BLaER1 treated with 17β-estradiol and CSF1 and Interleukin-3, amounts not matched to agents 10 nM and 100 nM (cell line): ENCODE data around the gene FGFR2.
A peak's percentile ranks its signal among the peaks of the same experiment; 100 is the strongest.

Experiments used
- H3K27ac ChIP-seq, 11 experiments: shearing (Covaris generic); formaldehyde crosslinking; 2 replicates each; pipeline ENCODE4 v1.8.1; 2022
- H3K27me3 ChIP-seq, 11 experiments: shearing (Covaris generic); formaldehyde crosslinking; 2 replicates each; pipeline ENCODE4 v1.8.1; 2022
- H3K36me3 ChIP-seq, 11 experiments: shearing (Covaris generic); formaldehyde crosslinking; 2 replicates each; pipeline ENCODE4 v1.8.1; 2022
- H3K4me1 ChIP-seq, 10 experiments: shearing (Covaris generic); formaldehyde crosslinking; 2 replicates each; pipeline ENCODE4 v1.8.1; 2022
- H3K4me2 ChIP-seq, 11 experiments: shearing (Covaris generic); formaldehyde crosslinking; 2 replicates each; pipeline ENCODE4 v1.8.1; 2022
- H3K4me3 ChIP-seq, 10 experiments: shearing (Covaris generic); formaldehyde crosslinking; 2 replicates each; pipeline ENCODE4 v1.8.1; 2022
- H3K9ac ChIP-seq, 11 experiments: shearing (Covaris generic); formaldehyde crosslinking; 2 replicates each; pipeline ENCODE4 v1.8.1; 2022
- H3K9me3 ChIP-seq, 11 experiments: shearing (Covaris generic); formaldehyde crosslinking; replicated peaks in 1 of 11; 2 replicates each; pipeline ENCODE4 v1.8.1; 2022
- H4K20me1 ChIP-seq, 11 experiments: shearing (Covaris generic); formaldehyde crosslinking; 2 replicates each; pipeline ENCODE4 v1.8.1; 2022
- Cebpa-rat ChIP-seq, 11 experiments: shearing (Covaris generic); IDR thresholded peaks; 2 replicates each; pipeline ENCODE4 v1.8.1; 2022

Gene FGFR2

DNA sequence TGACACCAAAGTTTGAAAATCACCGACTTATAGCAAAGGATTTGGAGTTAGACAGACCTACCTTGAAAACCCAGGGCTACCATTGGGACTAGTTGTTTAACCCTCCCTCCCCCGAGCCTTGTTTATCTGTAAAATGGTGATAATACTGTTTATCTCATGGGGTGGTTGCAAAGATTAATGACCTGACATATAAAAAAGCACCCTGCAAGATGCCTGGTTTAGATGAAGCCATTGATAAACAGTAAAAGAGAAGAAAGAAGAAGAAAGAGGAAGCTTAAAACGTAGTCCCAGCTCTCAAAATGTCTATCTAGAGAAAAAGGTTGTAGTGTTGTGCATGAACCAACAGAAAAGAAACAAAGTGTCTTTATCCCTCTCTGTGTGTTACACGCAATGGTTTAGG, 145.7 kb downstream of the FGFR2 start:
- Histone ChIP-seq H3K4me3 (no peak overlapping the region), H3K4me2 (no peak overlapping the region), H3K9me3 (no peaks in the 10 kb centered on the region), H3K9ac (no peak overlapping the region), H3K4me1 (peaks cover 0 to 7% (median 0%) of the 10 kb centered on the region in 10 experiments; a peak in 2 of 20 replicates), H3K36me3 (no peaks in the 10 kb centered on the region), H4K20me1 (no peaks in the 10 kb centered on the region; a peak in 1 of 22 replicates), H3K27ac (no peak overlapping the region), H3K27me3 (no peaks in the 10 kb centered on the region)
- no peak for TF ChIP-seq Cebpa-rat (IDR thresholded peaks at IDR 0.05)

- no peak overlapping the region for H3K4me2 ChIP-seq
- no peak overlapping the region for H3K27ac ChIP-seq
- no peak overlapping the region for H3K4me3 ChIP-seq
- no peaks in the 10 kb centered on the region for H4K20me1 ChIP-seq
- no peak for TF ChIP-seq Cebpa-rat (IDR thresholded peaks at IDR 0.05)
- peaks cover 0 to 7% (median 0%) of the 10 kb centered on the region in 10 experiments; a peak in 2 of 20 replicates for H3K4me1 ChIP-seq
- no peak overlapping the region for H3K9ac ChIP-seq
- no peaks in the 10 kb centered on the region for H3K36me3 ChIP-seq
- no peaks in the 10 kb centered on the region for H3K27me3 ChIP-seq
- H3K9me3 ChIP-seq: no peaks in the 10 kb centered on the region
Measured at GRCh38 chr10:121450247-121450646, 148.0 kb downstream of the FGFR2 start.

GRCh38 chr10:121449482-121449924, 148.7 kb downstream of the FGFR2 start:
- no peak overlapping the region for H3K4me3 ChIP-seq
- H3K27ac ChIP-seq: no peak overlapping the region
- H3K27me3 ChIP-seq: no peaks in the 10 kb centered on the region
- H4K20me1 ChIP-seq: no peaks in the 10 kb centered on the region
- no peaks in the 10 kb centered on the region for H3K36me3 ChIP-seq
- H3K4me1 ChIP-seq: peaks cover 0 to 7% (median 0%) of the 10 kb centered on the region in 10 experiments; a peak in 2 of 20 replicates
- TF ChIP-seq Cebpa-rat (IDR thresholded peaks at IDR 0.05): no peak
- no peaks in the 10 kb centered on the region for H3K9me3 ChIP-seq
- H3K4me2 ChIP-seq: 0 out of 22 replicates have a peak overlapping the region, but pooled peaks of 2 of the 11 experiments have one; percentile 5 to 7
- H3K9ac ChIP-seq: no peak overlapping the region

GRCh38 chr10:121448766-121449421, 149.3 kb downstream of the FGFR2 start:
- Histone ChIP-seq H3K9me3 (no peaks in the 10 kb centered on the region), H3K4me2 (no peak overlapping the region), H3K4me3 (no peak overlapping the region), H3K9ac (no peak overlapping the region), H3K36me3 (no peaks in the 10 kb centered on the region), H3K27ac (no peak overlapping the region), H3K4me1 (peaks cover 0 to 7% (median 0%) of the 10 kb centered on the region in 10 experiments; a peak in 2 of 20 replicates), H4K20me1 (no peaks in the 10 kb centered on the region), H3K27me3 (no peaks in the 10 kb centered on the region)
- no peak for TF ChIP-seq Cebpa-rat (IDR thresholded peaks at IDR 0.05)

DNA sequence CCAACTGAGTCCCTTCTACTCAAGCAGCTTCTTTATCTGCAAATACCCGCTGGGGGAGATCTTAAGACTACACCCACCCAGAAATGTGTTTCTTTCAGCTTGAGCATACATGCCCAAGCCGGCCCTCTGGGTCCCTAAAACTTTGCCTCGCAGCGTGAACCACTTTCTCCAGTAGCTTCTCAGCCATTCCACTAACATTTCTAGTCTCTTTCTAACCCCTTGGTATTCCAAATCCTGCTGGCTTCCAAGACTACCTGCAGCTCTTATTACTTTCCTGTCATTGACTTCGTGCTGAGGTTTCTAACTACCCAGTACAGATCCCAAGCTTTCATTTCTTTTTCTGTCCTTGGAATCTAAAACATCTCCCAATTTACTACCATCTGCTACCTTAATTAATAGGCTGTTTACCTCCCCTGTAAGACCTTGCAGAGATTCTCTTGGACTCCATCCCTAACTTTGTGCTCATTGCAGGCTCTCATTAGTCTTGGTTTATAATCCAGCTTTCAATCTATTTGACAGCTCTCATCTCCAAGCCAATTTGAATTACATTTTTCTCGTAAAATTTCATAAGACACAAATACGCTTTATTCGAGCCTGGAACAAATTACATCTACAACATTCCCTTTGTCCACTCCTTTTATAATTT, 153.6 kb downstream of the FGFR2 start:
- Histone ChIP-seq H3K4me3 (no peak overlapping the region), H3K9ac (no peak overlapping the region), H3K4me1 (peaks cover 0 to 4% (median 0%) of the 10 kb centered on the region in 10 experiments; a peak in 2 of 20 replicates), H3K27ac (no peak overlapping the region), H3K4me2 (no peak overlapping the region), H4K20me1 (no peaks in the 10 kb centered on the region), H3K9me3 (no peaks in the 10 kb centered on the region), H3K36me3 (no peaks in the 10 kb centered on the region), H3K27me3 (no peaks in the 10 kb centered on the region)
- no peak for TF ChIP-seq Cebpa-rat (IDR thresholded peaks at IDR 0.05)

GRCh38 chr10:121442086-121442935, 155.9 kb downstream of the FGFR2 start:
- Histone ChIP-seq H3K9ac (no peak overlapping the region), H3K4me3 (no peak overlapping the region), H4K20me1 (no peaks in the 10 kb centered on the region), H3K27ac (no peak overlapping the region), H3K4me1 (peaks cover 0 to 7% (median 0%) of the 10 kb centered on the region in 10 experiments; a peak in 2 of 20 replicates), H3K36me3 (no peaks in the 10 kb centered on the region), H3K4me2 (no peak overlapping the region), H3K27me3 (no peaks in the 10 kb centered on the region), H3K9me3 (no peaks in the 10 kb centered on the region)
- TF ChIP-seq Cebpa-rat (IDR thresholded peaks at IDR 0.05): no peak

- Histone ChIP-seq H3K4me3 (no peak overlapping the region), H3K36me3 (no peaks in the 10 kb centered on the region), H3K27me3 (no peaks in the 10 kb centered on the region), H4K20me1 (no peaks in the 10 kb centered on the region), H3K27ac (no peak overlapping the region), H3K4me1 (peaks cover 0 to 10% (median 2%) of the 10 kb centered on the region in 10 experiments; a peak in 11 of 20 replicates), H3K9me3 (no peaks in the 10 kb centered on the region), H3K4me2 (no peak overlapping the region), H3K9ac (no peak overlapping the region)
- TF ChIP-seq Cebpa-rat (IDR thresholded peaks at IDR 0.05): no peak
Measured at GRCh38 chr10:121440461-121440860, 157.8 kb downstream of the FGFR2 start.

- Histone ChIP-seq H3K4me1 (peaks cover 0 to 31% (median 20%) of the 10 kb centered on the region in 10 experiments; a peak in 16 of 20 replicates), H3K27me3 (no peaks in the 10 kb centered on the region), H3K36me3 (no peaks in the 10 kb centered on the region), H3K9me3 (no peaks in the 10 kb centered on the region), H4K20me1 (no peaks in the 10 kb centered on the region), H3K4me2 (peak overlapping the region in 1 of 11 experiments; percentile 14; a peak in 2 of 22 replicates), H3K9ac (no peak overlapping the region), H3K27ac (no peak overlapping the region), H3K4me3 (no peak overlapping the region)
- TF ChIP-seq Cebpa-rat (IDR thresholded peaks at IDR 0.05): no peak
Measured at GRCh38 chr10:121438333-121438732, 159.9 kb downstream of the FGFR2 start.

GRCh38 chr10:121437596-121437995, 160.6 kb downstream of the FGFR2 start:
- H3K9me3 ChIP-seq: no peaks in the 10 kb centered on the region
- no peaks in the 10 kb centered on the region for H3K27me3 ChIP-seq
- H3K36me3 ChIP-seq: no peaks in the 10 kb centered on the region
- no peak overlapping the region for H3K4me2 ChIP-seq
- H3K9ac ChIP-seq: no peak overlapping the region
- no peaks in the 10 kb centered on the region for H4K20me1 ChIP-seq
- no peak overlapping the region for H3K27ac ChIP-seq
- no peak overlapping the region for H3K4me3 ChIP-seq
- no peak for TF ChIP-seq Cebpa-rat (IDR thresholded peaks at IDR 0.05)
- H3K4me1 ChIP-seq: peaks cover 0 to 31% (median 20%) of the 10 kb centered on the region in 10 experiments; a peak in 16 of 20 replicates
